Renal cortex interstitium (tissue), 11 donors: ENCODE data around the gene CABCOCO1. TPM values are rescaled to one million over a fixed set of nuclear protein-coding genes. Genes with fewer than 3 reads are reported as not detected.

ENCODE experiments used
- DNase-seq, 11 donors: peaks; one replicate each; pipeline ENCODE4 v3.0.0-alpha.2; 2013; ENCODE audit warnings: low read depth in 9 of 11, low spot score in 4 of 11; ENCODE audit errors: extremely low read depth in 1 of 11
- polyA plus RNA-seq, 3 donors: library from polyadenylated mRNA; unstranded; fragments of 120-200 nt; gene quantifications; one replicate each; pipeline ENCODE4 v1.2.1, GENCODE V29; 2013; ENCODE audit not compliant: insufficient read length in 3 of 3

Gene CABCOCO1
- polyA plus RNA-seq, 3 donors = 1.7 to 2.6 (median 1.9) TPM

GRCh38 chr10:61793760-61794703, 131.3 kb downstream of the CABCOCO1 start:
- peak in 3 of 11 donors; percentile 18 to 35 (median 24) for DNase-seq

GRCh38 chr10:61795147-61795546, 132.4 kb downstream of the CABCOCO1 start:
- DNase-seq = no peak

- no peak for DNase-seq
These were observed 132.8 kb downstream of the CABCOCO1 start for GRCh38 chr10:61795551-61795950.

- DNase-seq = no peak
These were observed 134.1 kb downstream of the CABCOCO1 start for GRCh38 chr10:61796785-61797184.

GRCh38 chr10:61797304-61798153, 134.8 kb downstream of the CABCOCO1 start:
- DNase-seq = no peak

- no peak for DNase-seq
These were observed 136.0 kb downstream of the CABCOCO1 start for GRCh38 chr10:61798713-61799112.

GRCh38 chr10:61801484-61801883, 138.8 kb downstream of the CABCOCO1 start:
- no peak for DNase-seq

GRCh38 chr10:61803269-61803668, 140.5 kb downstream of the CABCOCO1 start:
- no peak for DNase-seq

- DNase-seq = no peak
These were observed 141.7 kb downstream of the CABCOCO1 start for GRCh38 chr10:61804414-61804813.

- DNase-seq = no peak
These were observed 142.4 kb downstream of the CABCOCO1 start for GRCh38 chr10:61805091-61805490.

- no peak for DNase-seq
These were observed 147.5 kb downstream of the CABCOCO1 start for GRCh38 chr10:61810263-61810662.

- no peak for DNase-seq
These were observed 149.5 kb downstream of the CABCOCO1 start for GRCh38 chr10:61812052-61812721.

GRCh38 chr10:61812920-61813319, 150.2 kb downstream of the CABCOCO1 start:
- DNase-seq = no peak

- no peak for DNase-seq
These were observed 151.4 kb downstream of the CABCOCO1 start for GRCh38 chr10:61814160-61814559.

GRCh38 chr10:61815496-61815895, 152.8 kb downstream of the CABCOCO1 start:
- no peak for DNase-seq
